CD1c-positive myeloid dendritic cell (primary cell): ENCODE data around the gene B4GALT4.
"Not testable (repeated sequence)": the region's sequence is repeated elsewhere in the genome, so short reads cannot be mapped to it uniquely, and the experiment has no call there.

Source experiments
- DNase-seq: peaks from one replicate; pipeline ENCODE4 v3.0.0-alpha.2; 2016; ENCODE audit errors: extremely low spot score

Gene B4GALT4, protein sequence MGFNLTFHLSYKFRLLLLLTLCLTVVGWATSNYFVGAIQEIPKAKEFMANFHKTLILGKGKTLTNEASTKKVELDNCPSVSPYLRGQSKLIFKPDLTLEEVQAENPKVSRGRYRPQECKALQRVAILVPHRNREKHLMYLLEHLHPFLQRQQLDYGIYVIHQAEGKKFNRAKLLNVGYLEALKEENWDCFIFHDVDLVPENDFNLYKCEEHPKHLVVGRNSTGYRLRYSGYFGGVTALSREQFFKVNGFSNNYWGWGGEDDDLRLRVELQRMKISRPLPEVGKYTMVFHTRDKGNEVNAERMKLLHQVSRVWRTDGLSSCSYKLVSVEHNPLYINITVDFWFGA

GRCh38 chr3:119240591-119241434 lies at the start of gene B4GALT4:
TSS of gene B4GALT4 (minus strand) at chr3:119240878. CDS start at chr3:119230099, 10,779 bp downstream.
- DNase-seq = peak; percentile 90

DNA sequence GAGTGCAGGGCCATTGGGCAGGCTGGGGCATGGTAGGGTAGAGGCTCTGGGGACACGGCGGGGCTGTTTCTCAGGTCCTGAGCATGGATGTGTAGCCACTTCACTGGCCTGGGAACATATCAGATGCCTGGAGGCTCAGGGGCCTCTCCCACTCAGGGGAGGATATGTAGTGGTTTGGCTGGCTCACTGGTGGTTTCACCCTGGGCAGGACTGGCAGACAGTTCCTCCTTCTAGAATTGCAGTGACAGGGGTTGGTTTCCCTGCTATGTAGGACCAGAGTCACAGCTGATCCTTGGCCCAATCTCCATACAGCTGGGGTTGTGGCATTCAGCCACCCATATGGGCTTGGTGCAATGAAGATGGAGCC lies 48.7 kb upstream of the B4GALT4 start:
- peak; percentile 45 for DNase-seq

DNA sequence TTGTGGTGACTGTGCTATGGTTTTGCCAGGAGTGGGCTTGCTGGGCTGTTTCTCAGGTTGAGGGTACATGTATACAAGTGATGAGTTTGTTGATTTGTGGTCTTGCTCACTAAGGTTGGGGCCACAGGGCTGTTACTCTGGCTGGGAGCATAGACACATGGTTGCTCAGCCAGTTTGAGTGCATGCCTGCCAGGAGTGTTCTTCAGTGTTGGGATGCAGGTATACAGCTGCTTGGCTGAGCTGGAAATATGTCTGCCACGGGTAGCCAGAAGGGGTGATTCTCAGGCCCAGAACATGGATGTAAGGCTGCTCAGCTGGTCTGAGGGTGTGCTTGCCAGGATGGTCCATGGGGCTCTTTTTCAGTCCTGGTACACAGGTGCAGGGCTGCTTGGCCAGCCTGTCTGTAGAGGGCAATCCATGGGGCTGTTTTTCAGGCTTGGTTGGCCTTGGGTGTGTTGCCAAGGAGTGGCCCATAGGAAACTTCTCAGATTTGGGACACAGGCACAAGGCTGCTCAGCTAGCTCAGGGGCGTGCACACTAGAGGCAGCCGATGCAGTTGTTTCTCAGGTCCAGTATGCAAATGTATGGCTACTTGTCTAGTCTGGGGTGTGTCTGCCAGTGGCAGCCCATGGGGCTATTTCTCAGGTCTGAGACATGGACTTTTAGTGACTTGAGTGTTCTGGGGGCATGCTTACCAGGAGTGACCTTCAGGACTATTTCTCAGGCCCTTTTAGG lies 48.2 kb upstream of the B4GALT4 start:
- DNase-seq = no peak

DNA sequence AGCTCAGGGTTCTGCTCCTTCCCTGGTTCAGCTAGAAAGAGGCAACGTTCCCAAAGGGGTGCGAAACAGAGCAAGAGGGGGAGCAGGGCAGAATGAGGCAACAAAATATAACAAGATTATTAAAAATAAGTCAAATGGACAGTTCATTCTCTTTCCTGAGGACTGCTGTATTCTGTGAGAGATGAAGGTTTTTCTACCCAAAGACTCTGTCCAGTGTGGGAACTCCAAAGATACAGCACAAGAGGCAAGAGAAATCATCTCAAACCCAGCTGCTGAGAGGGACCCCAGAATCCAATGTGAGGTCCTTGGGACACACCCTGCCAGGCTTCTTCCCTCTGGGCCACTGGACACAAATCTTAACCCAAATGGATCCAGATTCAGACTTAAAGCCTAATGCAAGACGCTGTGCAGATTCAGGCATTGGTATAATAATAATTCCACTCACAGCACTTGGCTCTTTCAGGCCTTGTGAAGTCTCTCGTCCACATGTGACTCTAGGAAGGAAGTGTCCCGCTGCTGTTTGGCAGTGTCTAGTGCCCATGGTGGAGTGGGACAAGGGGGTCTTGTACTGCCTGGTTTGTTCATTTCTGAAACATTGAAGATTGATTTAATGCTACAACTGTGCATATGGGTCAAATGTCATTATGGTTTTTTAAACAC lies 39.0 kb upstream of the B4GALT4 start:
- DNase-seq = no peak

DNA sequence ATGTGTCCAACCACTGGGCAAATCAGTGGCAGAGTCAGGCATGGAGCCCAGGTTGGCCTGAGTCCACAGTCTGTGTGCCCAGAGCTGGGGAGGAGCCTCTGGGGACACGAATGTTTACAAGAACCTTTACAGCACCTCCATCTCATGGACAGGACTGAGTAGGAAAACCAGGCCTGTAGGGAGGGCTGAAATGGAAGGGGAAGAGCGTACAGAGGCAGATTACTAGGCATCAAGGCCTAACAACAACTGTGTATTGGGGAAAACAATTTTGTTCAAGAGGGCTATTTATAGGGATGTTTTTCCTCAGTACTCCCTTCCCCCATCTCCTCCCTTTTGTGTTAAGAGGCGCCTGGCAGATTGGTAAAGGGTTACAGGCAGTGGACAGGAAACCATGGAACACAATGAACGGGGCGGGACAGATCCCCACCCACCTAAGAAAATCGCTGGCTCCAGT lies 38.5 kb upstream of the B4GALT4 start:
- no peak for DNase-seq

DNA sequence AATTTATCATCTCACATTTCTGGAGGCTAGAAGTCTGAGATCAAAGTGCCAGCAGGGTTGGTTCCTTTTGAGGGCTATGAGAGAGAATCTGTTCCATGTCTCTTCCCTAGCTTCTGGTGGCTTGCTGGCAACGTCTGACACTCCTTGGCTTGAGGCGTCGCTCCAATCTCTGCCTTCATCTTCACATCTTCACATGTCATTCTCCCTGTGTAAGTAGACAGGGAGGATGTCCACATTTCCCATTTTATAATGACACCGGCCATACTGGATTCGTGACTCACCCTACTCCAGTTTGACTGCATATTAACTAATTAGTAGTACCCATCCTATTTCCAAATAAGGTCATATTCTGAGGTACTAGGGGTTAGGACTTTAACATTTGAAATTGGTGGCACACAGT lies 36.0 kb upstream of the B4GALT4 start:
- no peak for DNase-seq

DNA sequence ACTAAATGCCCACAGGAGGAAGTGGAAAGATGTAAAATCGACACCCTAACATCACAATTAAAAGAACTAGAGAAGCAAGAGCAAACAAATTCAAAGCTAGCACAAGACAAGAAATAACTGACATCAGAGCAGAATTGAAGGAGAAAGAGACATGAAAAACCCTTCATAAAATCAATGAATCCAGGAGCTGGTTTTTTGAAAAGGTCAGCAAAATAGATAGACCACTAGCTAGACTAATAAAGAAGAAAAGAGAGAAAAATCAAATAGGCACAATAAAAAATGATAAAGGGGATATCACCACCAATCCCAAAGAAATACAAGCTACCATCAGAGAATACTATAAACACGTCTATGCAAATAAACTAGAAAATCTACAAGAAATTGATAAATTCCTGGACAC lies 29.5 kb upstream of the B4GALT4 start:
- DNase-seq = not testable (repeated sequence)

DNA sequence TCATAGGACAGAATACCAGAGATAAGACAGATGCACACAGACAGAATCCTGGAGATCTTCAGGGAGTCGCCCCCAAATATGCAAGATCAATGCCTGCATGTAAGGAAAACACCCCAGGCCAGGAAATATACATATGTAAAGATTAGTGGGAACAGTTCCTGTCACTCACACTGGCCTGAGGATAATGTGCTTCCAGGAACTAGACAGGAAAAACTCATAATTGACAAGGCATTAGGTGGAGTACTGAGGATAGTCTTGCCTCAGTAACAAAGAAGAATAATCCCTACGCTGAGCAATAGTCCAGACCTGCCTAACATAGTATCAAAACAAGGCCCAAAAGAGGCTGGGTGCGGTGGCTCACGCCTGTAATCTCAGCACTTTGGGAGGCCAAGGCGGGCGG lies 20.4 kb upstream of the B4GALT4 start:
- no peak for DNase-seq

DNA sequence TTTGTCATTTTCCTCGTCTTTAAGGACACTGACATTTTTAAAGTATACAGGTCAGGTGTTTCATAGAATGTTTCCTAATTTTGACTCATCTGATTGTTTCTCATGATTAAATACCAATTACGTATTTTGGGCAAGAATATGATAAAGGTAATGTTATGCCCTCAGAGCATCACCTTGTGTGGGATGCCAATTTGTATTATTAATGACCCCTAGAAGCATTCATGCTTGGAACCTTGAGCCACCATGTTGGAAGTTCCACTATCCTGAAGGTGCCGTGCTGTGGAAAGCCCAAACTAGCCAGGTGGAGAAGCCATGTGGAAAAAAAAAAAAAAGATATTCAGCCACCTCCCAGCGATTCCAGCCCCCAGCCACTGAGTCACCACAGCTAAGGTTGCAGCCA lies 19.1 kb upstream of the B4GALT4 start:
- DNase-seq = no peak

DNA sequence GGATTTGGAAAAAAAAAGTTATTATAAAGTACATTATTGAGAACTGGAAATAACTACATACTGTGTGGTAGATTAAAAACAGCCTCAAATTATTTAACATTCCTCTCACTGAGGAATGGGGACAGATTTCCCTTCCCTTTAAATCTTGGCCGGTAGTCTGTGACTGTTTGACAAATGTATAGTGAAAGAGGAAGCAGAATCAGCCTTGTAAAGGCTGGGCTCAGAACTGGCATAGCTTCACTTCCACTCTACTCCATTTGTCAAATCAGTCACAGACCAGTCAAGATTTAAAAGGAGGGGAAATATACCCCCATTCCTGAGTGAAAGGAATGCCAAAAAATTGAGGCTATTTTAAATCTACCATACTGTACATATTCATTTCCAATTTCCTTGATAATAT lies 18.2 kb upstream of the B4GALT4 start:
- DNase-seq = peak; percentile 69

DNA sequence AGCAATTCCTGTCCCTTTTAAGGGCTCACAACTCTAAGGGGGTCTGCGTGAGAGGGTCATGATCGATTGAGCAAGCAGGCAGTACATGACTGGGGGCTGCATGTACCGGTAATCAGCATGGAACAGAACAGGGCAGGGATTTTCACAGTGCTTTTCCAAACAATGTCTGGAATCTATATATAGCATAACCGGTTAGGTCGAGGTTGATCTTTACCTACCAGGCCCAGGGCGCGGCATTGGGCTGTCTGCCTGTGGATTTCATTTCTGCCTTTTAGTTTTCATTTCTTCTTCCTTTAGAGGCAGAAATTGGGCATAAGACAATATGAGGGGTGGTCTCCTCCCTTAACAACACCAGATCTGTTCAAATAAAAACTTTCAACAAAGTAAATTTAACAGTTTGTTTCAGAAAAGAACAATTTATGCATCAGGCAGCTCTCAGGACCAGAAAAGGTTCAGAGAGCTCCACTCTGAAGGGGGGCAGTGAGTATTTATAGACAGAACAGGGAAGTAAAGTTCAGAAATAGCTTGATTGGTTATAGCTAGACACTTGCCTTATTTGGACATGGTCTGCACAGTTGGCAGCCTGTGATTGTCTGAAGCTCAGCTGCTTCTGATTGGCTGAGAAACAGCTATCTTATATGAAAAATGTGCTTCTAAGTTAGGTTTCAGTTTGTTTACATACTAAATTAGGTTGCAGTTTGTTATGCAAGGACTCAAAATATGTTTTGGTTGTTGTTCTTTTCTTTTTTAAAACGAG lies 17.2 kb upstream of the B4GALT4 start:
- DNase-seq = peak; percentile 29

DNA sequence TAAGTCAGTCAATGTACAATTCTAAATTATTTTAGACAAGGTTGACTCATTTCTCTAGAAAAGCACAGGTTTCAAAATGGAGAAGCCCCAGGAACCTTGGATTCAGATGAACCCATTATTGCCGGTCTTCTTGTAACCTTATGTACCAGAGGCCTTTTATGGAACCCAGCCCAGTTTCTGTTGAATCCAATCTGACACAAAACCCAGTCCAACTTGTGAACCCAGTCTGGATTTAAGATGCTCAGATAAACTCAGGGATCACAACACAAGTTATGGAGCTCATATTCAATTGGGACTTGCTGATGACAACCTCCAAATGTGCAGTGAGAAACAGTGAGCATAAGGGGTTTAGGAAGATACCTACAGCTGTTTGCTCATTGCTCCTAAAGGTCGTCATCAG lies 16.4 kb upstream of the B4GALT4 start:
- DNase-seq = peak; percentile 42

- DNase-seq = no peak
Observed at GRCh38 chr3:119255214-119255613, 14.5 kb upstream of the B4GALT4 start.

DNA sequence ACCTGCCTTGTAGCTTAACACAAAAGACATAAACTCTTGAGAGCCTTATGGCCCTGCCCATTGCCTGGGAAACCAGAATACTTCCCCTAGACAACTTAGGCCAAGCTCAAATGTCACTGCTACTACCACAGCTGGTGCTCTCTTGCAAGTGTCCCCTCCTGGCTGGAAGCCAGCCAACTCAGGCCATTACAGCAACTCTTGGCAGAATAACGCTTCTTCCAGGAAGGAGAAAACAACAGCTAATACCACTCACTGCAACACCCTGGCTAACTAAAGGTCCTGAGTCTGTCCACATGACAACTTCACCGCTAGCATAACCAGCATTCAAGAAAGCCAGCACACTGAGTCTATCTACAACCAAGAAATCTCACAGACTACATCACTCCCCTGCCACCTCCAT lies 5.1 kb upstream of the B4GALT4 start:
- DNase-seq = no peak

GRCh38 chr3:119243712-119244111 lies 3.0 kb upstream of the B4GALT4 start:
- no peak for DNase-seq

GRCh38 chr3:119243058-119243529 lies 2.4 kb upstream of the B4GALT4 start:
- not testable (repeated sequence) for DNase-seq

DNA sequence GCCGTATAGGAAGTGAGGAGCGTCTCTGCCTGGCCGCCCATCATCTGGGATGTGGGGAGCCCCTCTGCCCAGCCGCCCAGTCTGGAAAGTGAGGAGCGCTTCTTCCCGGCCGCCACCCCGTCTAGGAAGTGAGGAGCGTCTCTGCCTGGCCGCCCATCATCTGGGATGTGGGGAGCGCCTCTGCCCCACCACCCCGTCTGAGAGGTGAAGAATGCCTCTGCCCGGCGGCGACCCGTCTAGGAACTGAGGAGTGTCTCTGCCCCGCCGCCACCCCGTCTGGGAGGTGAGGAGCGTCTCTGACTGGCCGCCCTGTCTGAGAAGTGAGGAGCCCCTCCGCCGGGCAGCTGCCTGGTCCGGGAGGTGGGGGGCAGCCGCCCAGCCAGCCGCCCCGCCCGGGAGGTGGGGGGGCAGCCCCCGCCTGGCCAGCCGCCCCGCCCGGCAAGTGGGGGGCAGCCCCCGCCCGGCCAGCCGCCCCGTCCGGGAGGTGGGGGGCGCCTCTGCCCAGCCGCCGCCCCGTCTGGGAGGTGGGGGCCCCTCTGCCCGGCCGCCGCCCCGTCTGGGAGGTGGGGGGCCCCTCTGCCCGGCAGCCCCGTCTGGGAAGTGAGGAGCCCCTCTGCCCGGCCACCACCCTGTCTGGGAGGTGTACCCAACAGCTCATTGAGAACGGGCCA lies 1.8 kb upstream of the B4GALT4 start:
- not testable (repeated sequence) for DNase-seq

- DNase-seq = peak; percentile 5
Observed at GRCh38 chr3:119240101-119240590, 532 bp downstream of the B4GALT4 start.

GRCh38 chr3:119239206-119239820 lies 1.4 kb downstream of the B4GALT4 start:
- peak; percentile 15 for DNase-seq

- DNase-seq = peak; percentile 2
Observed at GRCh38 chr3:119238363-119238762, 2.3 kb downstream of the B4GALT4 start.
